HG03457 (cell line): ENCODE data around the gene PRKG1.
"Not testable (repeated sequence)": the region's sequence is repeated elsewhere in the genome, so short reads cannot be mapped to it uniquely, and the experiment has no call there.

Experiments used
- ATAC-seq: cut with Tn5 transposase; IDR thresholded peaks from one replicate; pipeline ENCODE4 v1.9.1; 2021; ENCODE audit warnings: moderate number of reproducible peaks; ENCODE audit not compliant: unreplicated experiment

Gene PRKG1

GRCh38 chr10:52226197-52226847 is 1152.0 kb downstream of the PRKG1 start:
- no peak for ATAC-seq

- ATAC-seq, result no peak
Measured at GRCh38 chr10:52228556-52228955, 1154.3 kb downstream of the PRKG1 start.

GRCh38 chr10:52229291-52229931 is 1155.1 kb downstream of the PRKG1 start:
- no peak for ATAC-seq

GRCh38 chr10:52232561-52233350 is 1158.5 kb downstream of the PRKG1 start:
- peak; percentile 99 for ATAC-seq

- not testable (repeated sequence) for ATAC-seq
Measured at GRCh38 chr10:52233351-52233991, 1159.2 kb downstream of the PRKG1 start.

GRCh38 chr10:52239771-52240170 is 1165.5 kb downstream of the PRKG1 start:
- no peak for ATAC-seq

GRCh38 chr10:52245547-52245946 is 1171.3 kb downstream of the PRKG1 start:
- ATAC-seq, result no peak

- ATAC-seq, result not testable (repeated sequence)
Measured at GRCh38 chr10:52247929-52248328, 1173.6 kb downstream of the PRKG1 start.

GRCh38 chr10:52248697-52249306 is 1174.5 kb downstream of the PRKG1 start:
- ATAC-seq, result no peak

- ATAC-seq, result no peak
Measured at GRCh38 chr10:52249850-52250395, 1175.6 kb downstream of the PRKG1 start.

GRCh38 chr10:52250510-52250909 is 1176.2 kb downstream of the PRKG1 start:
- no peak for ATAC-seq

- no peak for ATAC-seq
Measured at GRCh38 chr10:52252307-52252706, 1178.0 kb downstream of the PRKG1 start.

GRCh38 chr10:52256832-52257691 is 1182.8 kb downstream of the PRKG1 start:
- ATAC-seq, result peak; percentile 99

GRCh38 chr10:52257692-52258075 is 1183.4 kb downstream of the PRKG1 start:
- ATAC-seq, result peak; percentile 60

- ATAC-seq, result no peak
Measured at GRCh38 chr10:52258799-52259425, 1184.6 kb downstream of the PRKG1 start.

GRCh38 chr10:52259426-52259812 is 1185.1 kb downstream of the PRKG1 start:
- ATAC-seq, result no peak

GRCh38 chr10:52261362-52261761 is 1187.1 kb downstream of the PRKG1 start:
- ATAC-seq, result no peak

- no peak for ATAC-seq
Measured at GRCh38 chr10:52265131-52265926, 1191.0 kb downstream of the PRKG1 start.

GRCh38 chr10:52266858-52267257 is 1192.6 kb downstream of the PRKG1 start:
- no peak for ATAC-seq
